Neural progenitor cell (in vitro differentiated cells): ENCODE measurements around the gene FBXL17. TPM values are rescaled to one million over a fixed set of nuclear protein-coding genes. Genes with fewer than 3 reads are reported as not detected.

Experiments used
- DNase-seq: peaks from one replicate; pipeline ENCODE4 v3.0.0-alpha.2; 2016; ENCODE audit warnings: low spot score
- H2AFZ ChIP-seq: fragments of 200-600 bp; sonication (generic); replicated peaks from 2 replicates; pipeline ENCODE4 v1.6.1; 2016; ENCODE audit warnings: antibody characterized with exemption
- H3F3A ChIP-seq: fragments of 200-600 bp; sonication (generic); 2 replicates; pipeline ENCODE4 v1.6.1; 2016; ENCODE audit warnings: antibody characterized with exemption, low read depth
- H3K27ac ChIP-seq: fragments of 200-600 bp; sonication (generic); 2 replicates; pipeline ENCODE4 v1.5.1; 2016; ENCODE audit warnings: mild to moderate bottlenecking
- H3K27me3 ChIP-seq: fragments of 200-600 bp; sonication (generic); 2 replicates; pipeline ENCODE4 v1.6.1; 2016; ENCODE audit warnings: mild to moderate bottlenecking, moderate library complexity
- H3K36me3 ChIP-seq: fragments of 200-600 bp; sonication (generic); 2 replicates; pipeline ENCODE4 v1.5.1; 2016
- H3K4me1 ChIP-seq: fragments of 200-600 bp; sonication (generic); 2 replicates; pipeline ENCODE4 v1.6.1; 2016; ENCODE audit warnings: mixed run types
- H3K4me2 ChIP-seq: fragments of 200-600 bp; sonication (generic); 2 replicates; pipeline ENCODE4 v1.6.1; 2016
- H3K4me3 ChIP-seq: fragments of 200-600 bp; sonication (generic); 2 replicates; pipeline ENCODE4 v1.5.1; 2016
- H3K79me2 ChIP-seq: fragments of 200-600 bp; sonication (generic); 2 replicates; pipeline ENCODE4 v1.6.1; 2016; ENCODE audit warnings: low read depth
- H3K9ac ChIP-seq: fragments of 200-600 bp; sonication (generic); 2 replicates; pipeline ENCODE4 v1.6.1; 2016
- H3K9me3 ChIP-seq: fragments of 200-600 bp; sonication (generic); 2 replicates; pipeline ENCODE4 v1.5.1; 2016; ENCODE audit warnings: low read depth
- H4K20me1 ChIP-seq: fragments of 200-600 bp; sonication (generic); 2 replicates; pipeline ENCODE4 v1.6.1; 2016; ENCODE audit warnings: low read depth
- H3K27ac Mint-ChIP-seq: 3 replicates; pipeline ENCODE4 v1.8.0; 2021; ENCODE audit warnings: mixed read lengths
- H3K27me3 Mint-ChIP-seq: 2 replicates; pipeline ENCODE4 v1.8.0; 2022; ENCODE audit warnings: low read depth, mild to moderate bottlenecking, inconsistent platforms, moderate library complexity, mixed read lengths; ENCODE audit not compliant: insufficient read depth
- H3K36me3 Mint-ChIP-seq: 3 replicates; pipeline ENCODE4 v1.8.0; 2021; ENCODE audit warnings: mixed read lengths
- H3K4me1 Mint-ChIP-seq: 3 replicates; pipeline ENCODE4 v1.8.0; 2021; ENCODE audit warnings: mixed read lengths
- H3K4me3 Mint-ChIP-seq: 3 replicates; pipeline ENCODE4 v1.8.0; 2021; ENCODE audit warnings: mild to moderate bottlenecking, moderate library complexity, mixed read lengths
- H3K9me3 Mint-ChIP-seq: 3 replicates; pipeline ENCODE4 v1.8.0; 2020; ENCODE audit warnings: mixed read lengths
- EZH2 ChIP-seq: fragments of 200-600 bp; sonication (generic); IDR thresholded peaks from 2 replicates; pipeline ENCODE4 v1.6.1; 2017; ENCODE audit warnings: antibody characterized with exemption, mild to moderate bottlenecking, moderate library complexity
- EZH2phosphoT487 ChIP-seq: fragments of 200-600 bp; sonication (generic); IDR thresholded peaks from 2 replicates; pipeline ENCODE4 v1.6.1; 2017; ENCODE audit warnings: antibody characterized with exemption
- total RNA-seq: library from RNA; depleted of rRNA; stranded (reverse); fragments of >200 nt; gene quantifications from 2 replicates; pipeline ENCODE4 v1.2.3, GENCODE V29; 2015; ENCODE audit warnings: low replicate concordance
- TF ChIP-seq, protein P1 (sequence below): fragments of 200-600 bp; sonication (generic); IDR thresholded peaks from 2 replicates; pipeline ENCODE4 v1.5.1; 2017; ENCODE audit warnings: antibody characterized with exemption, mild to moderate bottlenecking

The FBXL17 gene
- total RNA-seq, 1 donor from 2014 or later = 7.6 TPM

DNA sequence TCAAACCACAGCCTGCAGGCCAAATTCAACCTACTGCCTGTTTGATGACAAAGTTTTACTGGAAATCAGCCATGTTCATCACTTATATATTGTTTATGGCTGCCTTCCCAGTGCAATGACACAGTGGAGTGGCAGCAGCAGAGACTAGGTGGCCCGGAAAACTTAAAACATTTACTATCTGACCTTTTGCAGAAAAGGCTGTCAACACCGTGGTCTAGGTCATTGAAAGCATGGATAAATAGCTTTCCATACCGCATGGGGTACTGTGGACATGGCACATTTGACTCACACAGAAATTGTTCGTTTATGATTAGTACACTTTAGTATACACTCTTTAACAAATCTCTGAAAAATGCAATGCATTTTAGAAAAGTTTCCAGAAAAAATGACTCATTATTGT lies 412.9 kb downstream of the FBXL17 start:
- no peak overlapping the region for H3K4me3 ChIP-seq
- no peaks in the 10 kb centered on the region for H4K20me1 ChIP-seq
- TF ChIP-seq EZH2phosphoT487 (no peak), EZH2 (no peak)
- TF ChIP-seq, protein P1, sequence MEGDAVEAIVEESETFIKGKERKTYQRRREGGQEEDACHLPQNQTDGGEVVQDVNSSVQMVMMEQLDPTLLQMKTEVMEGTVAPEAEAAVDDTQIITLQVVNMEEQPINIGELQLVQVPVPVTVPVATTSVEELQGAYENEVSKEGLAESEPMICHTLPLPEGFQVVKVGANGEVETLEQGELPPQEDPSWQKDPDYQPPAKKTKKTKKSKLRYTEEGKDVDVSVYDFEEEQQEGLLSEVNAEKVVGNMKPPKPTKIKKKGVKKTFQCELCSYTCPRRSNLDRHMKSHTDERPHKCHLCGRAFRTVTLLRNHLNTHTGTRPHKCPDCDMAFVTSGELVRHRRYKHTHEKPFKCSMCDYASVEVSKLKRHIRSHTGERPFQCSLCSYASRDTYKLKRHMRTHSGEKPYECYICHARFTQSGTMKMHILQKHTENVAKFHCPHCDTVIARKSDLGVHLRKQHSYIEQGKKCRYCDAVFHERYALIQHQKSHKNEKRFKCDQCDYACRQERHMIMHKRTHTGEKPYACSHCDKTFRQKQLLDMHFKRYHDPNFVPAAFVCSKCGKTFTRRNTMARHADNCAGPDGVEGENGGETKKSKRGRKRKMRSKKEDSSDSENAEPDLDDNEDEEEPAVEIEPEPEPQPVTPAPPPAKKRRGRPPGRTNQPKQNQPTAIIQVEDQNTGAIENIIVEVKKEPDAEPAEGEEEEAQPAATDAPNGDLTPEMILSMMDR = no peak
- Mint-ChIP-seq H3K4me1 (peaks cover 11% of the 10 kb centered on the region), H3K9me3 (no peaks in the 10 kb centered on the region), H3K36me3 (no peaks in the 10 kb centered on the region), H3K27me3 (no peaks in the 10 kb centered on the region), H3K27ac (no peak overlapping the region), H3K4me3 (no peak overlapping the region)
- no peaks in the 10 kb centered on the region for H3K79me2 ChIP-seq
- no peak overlapping the region for H3K27ac ChIP-seq
- DNase-seq = no peak
- H3K9me3 ChIP-seq = no peaks in the 10 kb centered on the region
- H3K36me3 ChIP-seq = no peaks in the 10 kb centered on the region
- peaks cover 17% of the 10 kb centered on the region for H3F3A ChIP-seq
- H3K4me1 ChIP-seq = peaks cover 28% of the 10 kb centered on the region
- H3K4me2 ChIP-seq = no peak overlapping the region
- no peak overlapping the region for H3K9ac ChIP-seq
- no peaks in the 10 kb centered on the region for H3K27me3 ChIP-seq
- H2AFZ ChIP-seq = no peak overlapping the region

DNA sequence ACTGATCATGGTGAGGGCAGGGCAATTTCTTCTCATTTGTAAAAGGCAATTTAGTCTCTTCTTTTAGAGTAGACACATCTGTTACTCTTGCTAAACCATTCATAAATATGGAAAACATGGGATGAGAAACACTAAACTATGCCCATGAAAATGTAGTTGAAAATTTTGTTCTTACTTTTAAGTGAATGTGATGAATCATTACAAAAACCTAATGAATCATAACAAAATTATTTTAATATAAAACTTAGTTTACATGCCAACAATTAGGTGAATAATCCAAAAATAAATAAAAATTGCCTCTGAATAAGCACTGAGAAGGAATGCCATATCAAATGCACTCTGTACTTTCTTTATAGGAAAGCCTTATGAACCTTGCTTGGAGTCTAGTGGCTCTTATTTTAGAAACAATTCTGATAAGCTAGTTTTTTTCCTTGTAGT lies 413.5 kb downstream of the FBXL17 start:
- TF ChIP-seq EZH2phosphoT487 = no peak
- TF ChIP-seq, protein P1 = no peak
- TF ChIP-seq EZH2 = no peak
- H3K9ac ChIP-seq = no peak overlapping the region
- peaks cover 23% of the 10 kb centered on the region for H3F3A ChIP-seq
- Mint-ChIP-seq H3K4me3 (no peak overlapping the region), H3K36me3 (no peaks in the 10 kb centered on the region), H3K4me1 (peaks cover 9% of the 10 kb centered on the region), H3K27ac (no peak overlapping the region), H3K27me3 (no peaks in the 10 kb centered on the region), H3K9me3 (no peaks in the 10 kb centered on the region)
- no peak overlapping the region for H3K4me3 ChIP-seq
- no peaks in the 10 kb centered on the region for H3K79me2 ChIP-seq
- H2AFZ ChIP-seq = no peak overlapping the region
- H3K9me3 ChIP-seq = no peaks in the 10 kb centered on the region
- no peaks in the 10 kb centered on the region for H3K36me3 ChIP-seq
- no peak overlapping the region for H3K27ac ChIP-seq
- no peaks in the 10 kb centered on the region for H3K27me3 ChIP-seq
- H3K4me2 ChIP-seq = no peak overlapping the region
- peaks cover 34% of the 10 kb centered on the region for H3K4me1 ChIP-seq
- DNase-seq = no peak
- no peaks in the 10 kb centered on the region for H4K20me1 ChIP-seq

DNA sequence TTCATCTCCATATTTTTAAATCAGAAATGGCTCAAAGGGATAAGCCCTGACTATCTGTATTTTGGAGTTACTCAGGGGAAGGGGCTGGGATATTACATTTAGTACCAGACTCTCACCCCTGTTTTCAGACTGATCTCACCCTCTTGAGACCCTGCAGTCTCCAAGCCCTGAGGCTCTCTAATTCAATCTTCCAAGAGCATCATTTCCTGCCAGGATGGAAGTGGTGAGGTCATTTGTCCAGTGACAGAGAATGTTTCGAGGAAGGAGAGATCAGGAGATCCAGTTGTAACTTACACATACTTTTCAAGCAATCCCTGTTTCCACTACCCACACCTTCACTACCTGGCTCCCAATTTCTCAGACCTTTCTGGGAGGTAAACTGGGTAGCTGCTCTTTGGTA lies 415.7 kb downstream of the FBXL17 start:
- Mint-ChIP-seq H3K27me3 (peaks cover 2% of the 10 kb centered on the region), H3K36me3 (no peaks in the 10 kb centered on the region), H3K4me3 (no peak overlapping the region), H3K27ac (no peak overlapping the region), H3K4me1 (peaks cover 3% of the 10 kb centered on the region), H3K9me3 (no peaks in the 10 kb centered on the region)
- Histone ChIP-seq H3K4me1 (peaks cover 40% of the 10 kb centered on the region), H3K4me2 (peak overlapping the region; percentile 6), H3K27ac (no peak overlapping the region), H3K27me3 (no peaks in the 10 kb centered on the region), H3K36me3 (no peaks in the 10 kb centered on the region), H3K9ac (no peak overlapping the region), H3K4me3 (no peak overlapping the region), H4K20me1 (no peaks in the 10 kb centered on the region), H3K9me3 (no peaks in the 10 kb centered on the region), H3K79me2 (no peaks in the 10 kb centered on the region), H3F3A (peaks cover 27% of the 10 kb centered on the region), H2AFZ (no peak overlapping the region)
- DNase-seq = no peak
- no peak for TF ChIP-seq EZH2phosphoT487
- TF ChIP-seq, protein P1 = no peak
